Neural cell (in vitro differentiated cells): Measurements from ENCODE around the gene CUX1. TPM values are rescaled to one million over a fixed set of nuclear protein-coding genes. Genes with fewer than 3 reads are reported as not detected.

Experiments
- H2AFZ ChIP-seq: fragments of 200-600, 300-800 bp; sonication (generic), shearing (Covaris generic); 2 replicates; pipeline ENCODE4 v1.6.0; 2014; ENCODE audit warnings: low read depth, mild to moderate bottlenecking, antibody characterized with exemption, low read length, moderate library complexity
- H3F3A ChIP-seq: fragments of 200-600 bp; shearing (Covaris generic); 2 replicates; pipeline ENCODE4 v1.6.1; 2016; ENCODE audit warnings: mild to moderate bottlenecking, moderate library complexity, mixed read lengths, antibody characterized with exemption, low read length; ENCODE audit not compliant: insufficient read depth, poor library complexity, severe bottlenecking
- H3K27ac ChIP-seq: fragments of 200-600, 300-800 bp; sonication (generic), shearing (Covaris generic); 2 replicates; pipeline ENCODE4 v1.5.1; 2014; ENCODE audit warnings: mild to moderate bottlenecking, low read length, moderate library complexity
- H3K27me3 ChIP-seq: fragments of 300-800, 200-600 bp; sonication (generic), shearing (Covaris generic); 2 replicates; pipeline ENCODE4 v1.6.0; 2014; ENCODE audit warnings: mild to moderate bottlenecking, low read depth, low read length, moderate library complexity; ENCODE audit not compliant: insufficient read depth
- H3K36me3 ChIP-seq: fragments of 300-800, 200-600 bp; sonication (generic), shearing (Covaris generic); 2 replicates; pipeline ENCODE4 v1.5.1; 2014; ENCODE audit warnings: mild to moderate bottlenecking, antibody characterized with exemption, low read length, moderate library complexity; ENCODE audit not compliant: insufficient read depth
- H3K4me2 ChIP-seq: fragments of 300-800, 200-600 bp; sonication (generic), shearing (Covaris generic); 2 replicates; pipeline ENCODE4 v1.6.0; 2014; ENCODE audit warnings: mild to moderate bottlenecking, low read length
- H3K4me3 ChIP-seq: fragments of 300-800, 200-600 bp; sonication (generic), shearing (Covaris generic); 2 replicates; pipeline ENCODE4 v1.5.1; 2014; ENCODE audit warnings: mild to moderate bottlenecking, low read length, moderate library complexity
- H3K79me2 ChIP-seq: fragments of 200-600 bp; shearing (Covaris generic); replicated peaks from 2 replicates; pipeline ENCODE4 v1.6.0; 2014; ENCODE audit warnings: mild to moderate bottlenecking, low read length, moderate library complexity; ENCODE audit not compliant: insufficient read depth
- H3K9ac ChIP-seq: fragments of 300-800, 200-600 bp; sonication (generic), shearing (Covaris generic); 2 replicates; pipeline ENCODE4 v1.6.1; 2016; ENCODE audit warnings: mild to moderate bottlenecking, low read length, mixed read lengths
- H3K9me2 ChIP-seq: fragments of 200-600 bp; shearing (Covaris generic); 2 replicates; pipeline ENCODE4 v1.6.1; 2016; ENCODE audit warnings: mild to moderate bottlenecking, low read length, mixed read lengths; ENCODE audit not compliant: insufficient read depth
- H3K9me3 ChIP-seq: fragments of 200-600, 300-800 bp; sonication (generic), shearing (Covaris generic); 2 replicates; pipeline ENCODE4 v1.6.1; 2016; ENCODE audit warnings: mild to moderate bottlenecking, mixed run types, low read length, moderate library complexity, mixed read lengths
- H4K20me1 ChIP-seq: fragments of 200-600 bp; shearing (Covaris generic); 2 replicates; pipeline ENCODE4 v1.6.1; 2016; ENCODE audit warnings: mild to moderate bottlenecking, mixed run types; ENCODE audit not compliant: insufficient read depth
- EP300 ChIP-seq: fragments of 450-650 bp; conservative IDR thresholded peaks from 2 replicates; pipeline ENCODE4 v1.6.1; 2014; ENCODE audit warnings: antibody characterized with exemption, mild to moderate bottlenecking, moderate library complexity; ENCODE audit not compliant: poor library complexity, severe bottlenecking
- EZH2 ChIP-seq: fragments of 200-600, 300-800 bp; shearing (Covaris generic), sonication (generic); IDR thresholded peaks from 2 replicates; pipeline ENCODE4 v1.6.1; 2014; ENCODE audit warnings: antibody characterized with exemption, low read length, borderline replicate concordance, mild to moderate bottlenecking; ENCODE audit not compliant: insufficient read depth, poor library complexity, severe bottlenecking
- MXI1 ChIP-seq: fragments of 450-650 bp; conservative IDR thresholded peaks from 2 replicates; pipeline ENCODE4 v1.6.1; 2014; ENCODE audit warnings: antibody characterized with exemption, mild to moderate bottlenecking; ENCODE audit not compliant: poor library complexity, severe bottlenecking
- POLR2AphosphoS5 ChIP-seq: IDR thresholded peaks from 2 replicates; pipeline ENCODE4 v1.6.1; 2012
- RAD21 ChIP-seq: fragments of 450-650 bp; conservative IDR thresholded peaks from 2 replicates; pipeline ENCODE4 v1.6.1; 2014; ENCODE audit warnings: antibody characterized with exemption, mild to moderate bottlenecking, moderate library complexity
- SMC3 ChIP-seq: fragments of 450-650 bp; conservative IDR thresholded peaks from 2 replicates; pipeline ENCODE4 v1.6.1; 2014; ENCODE audit warnings: antibody characterized with exemption, mild to moderate bottlenecking, moderate library complexity; ENCODE audit not compliant: poor library complexity
- TAF1 ChIP-seq: IDR thresholded peaks from 2 replicates; pipeline ENCODE4 v1.6.1; 2012; ENCODE audit warnings: low read depth
- polyA plus RNA-seq: library from polyadenylated mRNA; depleted of rRNA; stranded (reverse); fragments of >200 nt; gene quantifications from 2 replicates; pipeline ENCODE4 v1.2.3, GENCODE V29; 2014
- TF ChIP-seq, protein P1 (sequence below): fragments of 450-650 bp; IDR thresholded peaks from 2 replicates; pipeline ENCODE4 v1.5.1; 2014; ENCODE audit warnings: antibody characterized with exemption, mild to moderate bottlenecking, moderate library complexity; ENCODE audit not compliant: poor library complexity, severe bottlenecking
- TF ChIP-seq, protein P2 (sequence below): IDR thresholded peaks from 2 replicates; pipeline ENCODE4 v1.6.1; 2012; ENCODE audit warnings: borderline replicate concordance

CUX1 gene
- polyA plus RNA-seq, 1 donor from 2014 or later: 26.6 TPM

DNA sequence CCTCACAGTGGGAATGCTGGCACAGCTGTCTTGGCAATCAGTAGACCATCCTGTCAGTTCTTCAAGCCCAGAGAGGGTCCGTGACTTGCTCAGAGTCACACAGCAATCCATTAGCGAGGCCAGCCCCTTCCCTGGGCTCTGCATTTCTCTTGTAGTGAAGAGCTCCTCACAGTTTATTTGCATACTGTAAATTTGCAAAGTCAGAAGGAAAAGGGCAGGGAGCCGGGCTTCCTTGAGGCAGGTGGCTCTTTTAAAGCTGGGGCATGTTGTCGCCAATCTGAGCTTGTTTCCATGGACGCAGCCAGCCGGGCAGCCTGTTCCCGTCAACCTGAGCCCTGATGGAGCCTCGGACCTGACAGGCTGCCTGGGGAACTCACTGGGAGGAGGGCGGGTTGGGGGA, 123.4 kb downstream of the CUX1 start:
- Histone ChIP-seq H3K27me3 (no peaks in the 10 kb centered on the region), H3K9me3 (no peaks in the 10 kb centered on the region), H3K9me2 (no peaks in the 10 kb centered on the region), H3F3A (no peaks in the 10 kb centered on the region), H3K79me2 (peaks cover 2% of the 10 kb centered on the region), H3K27ac (no peak overlapping the region), H3K36me3 (no peaks in the 10 kb centered on the region), H3K4me3 (no peak overlapping the region), H4K20me1 (no peaks in the 10 kb centered on the region), H3K4me2 (no peak overlapping the region), H3K9ac (no peak overlapping the region), H2AFZ (no peak overlapping the region)
- TF ChIP-seq EP300 (no peak), SMC3 (no peak), RAD21 (no peak), POLR2AphosphoS5 (no peak), TAF1 (no peak), EZH2 (no peak), MXI1 (no peak)
- TF ChIP-seq, protein P1, sequence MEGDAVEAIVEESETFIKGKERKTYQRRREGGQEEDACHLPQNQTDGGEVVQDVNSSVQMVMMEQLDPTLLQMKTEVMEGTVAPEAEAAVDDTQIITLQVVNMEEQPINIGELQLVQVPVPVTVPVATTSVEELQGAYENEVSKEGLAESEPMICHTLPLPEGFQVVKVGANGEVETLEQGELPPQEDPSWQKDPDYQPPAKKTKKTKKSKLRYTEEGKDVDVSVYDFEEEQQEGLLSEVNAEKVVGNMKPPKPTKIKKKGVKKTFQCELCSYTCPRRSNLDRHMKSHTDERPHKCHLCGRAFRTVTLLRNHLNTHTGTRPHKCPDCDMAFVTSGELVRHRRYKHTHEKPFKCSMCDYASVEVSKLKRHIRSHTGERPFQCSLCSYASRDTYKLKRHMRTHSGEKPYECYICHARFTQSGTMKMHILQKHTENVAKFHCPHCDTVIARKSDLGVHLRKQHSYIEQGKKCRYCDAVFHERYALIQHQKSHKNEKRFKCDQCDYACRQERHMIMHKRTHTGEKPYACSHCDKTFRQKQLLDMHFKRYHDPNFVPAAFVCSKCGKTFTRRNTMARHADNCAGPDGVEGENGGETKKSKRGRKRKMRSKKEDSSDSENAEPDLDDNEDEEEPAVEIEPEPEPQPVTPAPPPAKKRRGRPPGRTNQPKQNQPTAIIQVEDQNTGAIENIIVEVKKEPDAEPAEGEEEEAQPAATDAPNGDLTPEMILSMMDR: no peak
- TF ChIP-seq, protein P2, sequence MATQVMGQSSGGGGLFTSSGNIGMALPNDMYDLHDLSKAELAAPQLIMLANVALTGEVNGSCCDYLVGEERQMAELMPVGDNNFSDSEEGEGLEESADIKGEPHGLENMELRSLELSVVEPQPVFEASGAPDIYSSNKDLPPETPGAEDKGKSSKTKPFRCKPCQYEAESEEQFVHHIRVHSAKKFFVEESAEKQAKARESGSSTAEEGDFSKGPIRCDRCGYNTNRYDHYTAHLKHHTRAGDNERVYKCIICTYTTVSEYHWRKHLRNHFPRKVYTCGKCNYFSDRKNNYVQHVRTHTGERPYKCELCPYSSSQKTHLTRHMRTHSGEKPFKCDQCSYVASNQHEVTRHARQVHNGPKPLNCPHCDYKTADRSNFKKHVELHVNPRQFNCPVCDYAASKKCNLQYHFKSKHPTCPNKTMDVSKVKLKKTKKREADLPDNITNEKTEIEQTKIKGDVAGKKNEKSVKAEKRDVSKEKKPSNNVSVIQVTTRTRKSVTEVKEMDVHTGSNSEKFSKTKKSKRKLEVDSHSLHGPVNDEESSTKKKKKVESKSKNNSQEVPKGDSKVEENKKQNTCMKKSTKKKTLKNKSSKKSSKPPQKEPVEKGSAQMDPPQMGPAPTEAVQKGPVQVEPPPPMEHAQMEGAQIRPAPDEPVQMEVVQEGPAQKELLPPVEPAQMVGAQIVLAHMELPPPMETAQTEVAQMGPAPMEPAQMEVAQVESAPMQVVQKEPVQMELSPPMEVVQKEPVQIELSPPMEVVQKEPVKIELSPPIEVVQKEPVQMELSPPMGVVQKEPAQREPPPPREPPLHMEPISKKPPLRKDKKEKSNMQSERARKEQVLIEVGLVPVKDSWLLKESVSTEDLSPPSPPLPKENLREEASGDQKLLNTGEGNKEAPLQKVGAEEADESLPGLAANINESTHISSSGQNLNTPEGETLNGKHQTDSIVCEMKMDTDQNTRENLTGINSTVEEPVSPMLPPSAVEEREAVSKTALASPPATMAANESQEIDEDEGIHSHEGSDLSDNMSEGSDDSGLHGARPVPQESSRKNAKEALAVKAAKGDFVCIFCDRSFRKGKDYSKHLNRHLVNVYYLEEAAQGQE: no peak

DNA sequence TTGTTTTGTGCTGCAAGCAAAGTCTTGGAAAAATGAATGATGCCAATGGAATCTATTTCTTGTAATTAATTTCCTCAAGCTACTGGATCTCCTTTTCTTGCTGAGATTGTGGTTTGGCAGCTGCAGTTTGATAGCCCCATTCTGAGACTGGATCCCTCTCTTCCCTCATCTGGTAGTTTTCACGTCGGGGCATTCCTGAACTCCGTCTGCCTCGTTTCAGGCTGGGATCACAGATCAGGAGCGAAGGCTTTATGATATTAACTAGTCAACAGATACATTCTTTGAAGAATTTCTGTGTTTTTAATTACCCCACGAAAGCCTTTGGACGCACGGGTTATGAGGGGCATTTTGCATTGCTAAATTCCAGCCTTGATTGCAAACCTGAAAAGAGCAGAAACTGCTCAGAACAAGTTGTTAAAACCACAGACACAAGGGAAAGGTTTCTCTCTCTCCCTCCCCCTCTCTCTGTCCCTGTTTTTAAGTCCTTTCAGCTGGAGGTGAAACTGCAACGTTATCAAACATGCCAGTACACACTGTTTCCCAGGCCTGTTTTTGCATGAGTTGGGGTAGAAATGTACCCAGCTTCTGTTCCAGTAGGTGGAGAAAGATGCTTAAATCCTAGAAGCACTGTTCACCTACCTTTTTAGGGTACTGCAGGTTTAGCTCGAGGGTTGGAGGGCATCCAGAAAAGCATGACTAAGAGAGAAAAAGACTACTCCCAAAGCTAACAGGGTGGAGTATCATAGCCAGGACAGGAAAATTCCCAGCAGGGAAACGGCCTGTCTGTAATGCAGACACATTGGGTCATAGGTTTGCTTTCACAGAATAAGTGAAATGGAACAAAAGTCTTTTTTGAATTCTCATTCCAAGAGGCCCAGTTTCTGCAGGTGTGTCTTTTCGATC, 124.3 kb downstream of the CUX1 start:
- Histone ChIP-seq H4K20me1 (no peaks in the 10 kb centered on the region), H3K4me2 (no peak overlapping the region), H3K27ac (no peak overlapping the region), H3K36me3 (no peaks in the 10 kb centered on the region), H3K9ac (no peak overlapping the region), H3K9me2 (no peaks in the 10 kb centered on the region), H3K27me3 (no peaks in the 10 kb centered on the region), H3K9me3 (no peaks in the 10 kb centered on the region), H2AFZ (no peak overlapping the region), H3F3A (no peaks in the 10 kb centered on the region), H3K4me3 (no peak overlapping the region), H3K79me2 (peaks cover 2% of the 10 kb centered on the region)
- TF ChIP-seq, protein P1: no peak
- TF ChIP-seq MXI1 (no peak), EP300 (no peak), EZH2 (no peak), SMC3 (no peak)
